HG03060 (cell line): Measurements from ENCODE around the gene PCDHGA12.
"Not testable (repeated sequence)": the region's sequence is repeated elsewhere in the genome, so short reads cannot be mapped to it uniquely, and the experiment has no call there.

Source experiments
- ATAC-seq: cut with Tn5 transposase; IDR thresholded peaks from one replicate; pipeline ENCODE4 v1.9.1; 2021; ENCODE audit warnings: low read depth, moderate number of reproducible peaks; ENCODE audit not compliant: unreplicated experiment

Gene PCDHGA12

DNA sequence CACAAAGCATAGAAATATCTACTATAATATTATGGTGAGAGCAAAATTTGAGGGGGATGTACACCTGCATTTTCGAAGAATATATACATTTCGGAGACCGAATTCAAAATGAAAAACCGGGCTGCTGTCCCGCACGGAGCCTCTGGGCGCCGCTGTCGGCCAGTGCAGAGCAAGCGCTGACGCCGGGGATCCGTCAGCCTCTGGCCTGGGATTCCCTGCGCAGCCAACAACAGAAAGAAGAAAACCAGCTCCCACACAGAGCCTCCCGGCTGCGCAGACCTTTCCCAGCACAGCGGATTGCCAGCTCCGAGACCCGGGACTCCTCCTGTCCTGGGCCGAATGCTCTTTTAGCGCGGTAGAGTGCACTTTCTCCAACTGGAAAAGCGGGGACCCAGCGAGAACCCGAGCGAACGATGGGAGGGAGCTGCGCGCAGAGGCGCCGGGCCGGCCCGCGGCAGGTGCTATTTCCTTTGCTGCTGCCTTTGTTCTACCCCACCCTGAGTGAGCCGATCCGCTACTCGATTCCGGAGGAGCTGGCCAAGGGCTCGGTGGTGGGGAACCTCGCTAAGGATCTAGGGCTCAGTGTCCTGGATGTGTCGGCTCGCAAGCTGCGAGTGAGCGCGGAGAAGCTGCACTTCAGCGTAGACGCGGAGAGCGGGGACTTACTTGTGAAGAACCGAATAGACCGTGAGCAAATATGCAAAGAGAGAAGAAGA, 22.4 kb upstream of the PCDHGA12 start, which contains the start of gene PCDHGB6:
PCDHGB6 (plus strand) TSS at position 232 of the 716 bp plus-strand sequence; CDS start at position 414, 182 bp downstream.
- ATAC-seq, result not testable (repeated sequence)

- ATAC-seq, result no peak
These were observed 20.6 kb upstream of the PCDHGA12 start for GRCh38 chr5:141409598-141410306.

DNA sequence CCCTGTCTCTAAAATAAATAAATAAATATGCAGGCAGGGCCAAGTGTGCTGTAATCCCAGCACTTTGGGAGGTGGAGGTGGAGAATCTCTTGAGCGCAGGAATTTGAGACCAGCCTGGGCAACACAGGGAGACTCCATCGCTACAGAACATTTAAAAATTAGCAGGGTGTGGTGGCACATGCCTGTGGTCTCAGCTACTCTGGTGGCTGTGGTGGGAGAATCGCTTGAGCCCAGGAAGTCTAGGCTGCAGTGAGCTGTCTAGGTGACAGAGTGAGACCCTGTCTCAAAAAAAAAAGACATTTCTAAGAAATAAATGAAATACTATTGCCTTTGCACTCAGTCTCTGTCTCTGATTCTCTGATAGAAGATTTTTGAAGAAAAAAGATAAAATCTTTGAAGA, 18.7 kb upstream of the PCDHGA12 start:
- ATAC-seq, result no peak

DNA sequence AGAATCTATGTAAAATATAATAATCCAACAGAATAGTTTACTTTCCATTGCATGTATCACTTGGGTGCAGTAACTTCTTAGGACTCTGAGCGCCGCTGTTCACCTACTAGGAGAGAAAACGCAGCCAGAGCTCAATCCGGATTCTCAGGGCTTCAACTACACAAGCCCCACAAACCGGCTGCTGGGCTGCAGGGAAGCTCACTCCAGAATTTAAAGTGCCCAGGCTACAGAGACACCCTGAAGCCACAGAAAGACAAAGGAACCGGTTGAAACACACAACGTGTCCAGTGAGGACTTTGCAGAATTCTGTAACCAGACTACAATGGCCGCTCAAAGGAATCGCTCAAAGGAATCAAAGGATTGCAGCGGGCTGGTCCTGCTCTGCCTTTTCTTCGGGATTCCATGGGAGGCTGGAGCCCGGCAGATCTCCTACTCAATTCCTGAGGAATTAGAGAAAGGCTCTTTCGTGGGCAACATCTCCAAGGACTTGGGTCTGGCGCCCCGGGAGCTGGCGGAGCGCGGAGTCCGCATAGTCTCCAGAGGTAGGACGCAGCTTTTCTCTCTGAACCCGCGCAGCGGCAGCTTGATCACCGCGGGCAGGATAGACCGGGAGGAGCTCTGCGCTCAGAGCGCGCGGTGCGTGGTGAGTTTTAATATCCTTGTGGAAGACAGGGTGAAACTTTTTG, 17.3 kb upstream of the PCDHGA12 start, which contains the start of gene PCDHGA10:
PCDHGA10 (plus strand) TSS at position 134 of the 686 bp plus-strand sequence; CDS start at position 323, 189 bp downstream.
- peak; percentile 85 for ATAC-seq

- ATAC-seq, result no peak
These were observed 16.7 kb upstream of the PCDHGA12 start for GRCh38 chr5:141413540-141414069.

- not testable (repeated sequence) for ATAC-seq
These were observed 15.6 kb upstream of the PCDHGA12 start for GRCh38 chr5:141414548-141415274.

GRCh38 chr5:141415275-141415618, 15.1 kb upstream of the PCDHGA12 start:
- ATAC-seq, result not testable (repeated sequence)

DNA sequence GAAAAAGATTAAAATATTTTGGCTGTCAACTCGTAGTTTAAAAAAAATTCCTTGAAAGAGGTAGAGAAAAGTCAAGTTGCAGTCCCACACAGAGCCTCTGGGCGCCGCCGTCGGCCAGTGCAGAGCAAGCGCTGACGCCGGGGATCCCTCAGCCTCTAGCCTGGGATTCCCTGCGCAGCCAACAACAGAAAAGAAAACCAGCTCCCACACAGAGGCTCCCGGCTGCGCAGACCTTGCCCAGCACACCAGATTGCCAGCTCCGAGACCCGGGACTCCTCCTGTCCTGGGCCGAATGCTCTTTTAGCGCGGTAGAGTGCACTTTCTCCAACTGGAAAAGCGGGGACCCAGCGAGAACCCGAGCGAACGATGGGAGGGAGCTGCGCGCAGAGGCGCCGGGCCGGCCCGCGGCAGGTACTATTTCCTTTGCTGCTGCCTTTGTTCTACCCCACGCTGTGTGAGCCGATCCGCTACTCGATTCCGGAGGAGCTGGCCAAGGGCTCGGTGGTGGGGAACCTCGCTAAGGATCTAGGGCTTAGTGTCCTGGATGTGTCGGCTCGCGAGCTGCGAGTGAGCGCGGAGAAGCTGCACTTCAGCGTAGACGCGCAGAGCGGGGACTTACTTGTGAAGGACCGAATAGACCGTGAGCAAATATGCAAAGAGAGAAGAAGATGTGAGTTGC, 12.7 kb upstream of the PCDHGA12 start, which contains the start of gene PCDHGB7:
PCDHGB7 (plus strand) TSS at position 184 of the 679 bp plus-strand sequence; CDS start at position 367, 183 bp downstream.
- not testable (repeated sequence) for ATAC-seq

GRCh38 chr5:141419074-141419880, 11.0 kb upstream of the PCDHGA12 start:
- ATAC-seq, result no peak

DNA sequence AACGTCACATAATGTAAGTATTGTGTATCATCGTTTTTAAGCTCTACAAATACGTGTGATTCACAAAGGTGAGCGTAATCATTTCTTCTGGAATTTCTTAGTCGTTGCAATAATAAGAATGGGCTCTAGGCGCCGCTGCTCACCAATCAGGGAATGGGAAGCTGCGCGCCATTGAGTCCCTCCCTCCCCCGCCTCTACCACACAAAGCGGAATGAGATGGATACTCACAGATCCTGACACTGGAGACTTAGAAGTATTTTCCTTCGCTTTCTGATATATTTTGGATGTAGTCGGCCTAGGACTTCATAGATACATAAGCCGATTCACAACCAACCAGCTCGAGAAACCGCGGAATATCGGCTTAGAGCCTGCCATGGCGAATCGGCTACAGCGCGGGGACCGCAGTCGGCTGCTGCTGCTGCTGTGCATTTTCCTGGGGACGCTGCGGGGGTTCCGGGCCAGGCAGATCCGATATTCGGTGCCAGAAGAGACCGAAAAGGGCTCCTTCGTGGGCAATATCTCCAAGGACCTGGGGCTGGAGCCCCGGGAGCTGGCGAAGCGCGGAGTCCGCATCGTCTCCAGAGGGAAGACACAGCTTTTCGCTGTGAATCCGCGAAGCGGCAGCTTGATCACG, 9.3 kb upstream of the PCDHGA12 start, which contains the start of gene PCDHGA11:
PCDHGA11 (plus strand) TSS at position 197 of the 634 bp plus-strand sequence; CDS start at position 374, 177 bp downstream.
- peak; percentile 45 for ATAC-seq

DNA sequence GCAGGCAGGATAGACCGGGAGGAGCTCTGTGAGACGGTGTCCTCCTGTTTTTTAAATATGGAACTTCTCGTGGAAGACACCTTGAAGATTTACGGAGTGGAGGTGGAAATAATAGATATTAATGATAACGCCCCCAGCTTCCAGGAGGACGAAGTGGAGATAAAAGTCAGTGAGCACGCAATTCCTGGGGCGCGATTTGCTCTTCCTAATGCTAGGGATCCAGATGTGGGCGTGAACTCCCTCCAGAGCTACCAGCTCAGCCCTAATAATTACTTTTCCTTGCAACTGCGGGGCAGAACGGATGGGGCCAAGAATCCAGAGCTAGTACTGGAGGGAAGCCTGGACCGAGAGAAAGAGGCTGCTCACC, 8.8 kb upstream of the PCDHGA12 start:
- no peak for ATAC-seq

DNA sequence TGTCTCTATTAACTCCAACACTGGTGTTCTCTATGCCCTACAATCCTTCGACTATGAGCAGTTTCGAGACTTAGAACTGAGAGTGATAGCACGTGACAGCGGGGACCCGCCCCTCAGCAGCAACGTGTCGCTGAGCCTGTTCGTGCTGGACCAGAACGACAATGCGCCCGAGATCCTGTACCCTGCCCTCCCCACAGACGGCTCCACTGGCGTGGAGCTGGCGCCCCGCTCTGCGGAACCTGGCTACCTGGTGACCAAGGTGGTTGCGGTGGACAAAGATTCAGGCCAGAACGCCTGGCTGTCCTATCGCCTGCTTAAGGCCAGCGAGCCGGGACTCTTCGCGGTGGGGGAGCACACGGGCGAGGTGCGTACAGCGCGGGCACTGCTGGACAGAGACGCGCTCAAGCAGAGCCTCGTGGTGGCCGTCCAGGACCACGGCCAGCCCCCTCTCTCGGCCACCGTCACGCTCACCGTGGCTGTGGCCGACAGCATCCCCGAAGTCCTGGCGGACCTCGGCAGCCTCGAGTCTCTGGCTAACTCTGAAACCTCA, 7.5 kb upstream of the PCDHGA12 start:
- ATAC-seq, result no peak

- ATAC-seq, result no peak
These were observed 2.4 kb upstream of the PCDHGA12 start for GRCh38 chr5:141427783-141428426.

DNA sequence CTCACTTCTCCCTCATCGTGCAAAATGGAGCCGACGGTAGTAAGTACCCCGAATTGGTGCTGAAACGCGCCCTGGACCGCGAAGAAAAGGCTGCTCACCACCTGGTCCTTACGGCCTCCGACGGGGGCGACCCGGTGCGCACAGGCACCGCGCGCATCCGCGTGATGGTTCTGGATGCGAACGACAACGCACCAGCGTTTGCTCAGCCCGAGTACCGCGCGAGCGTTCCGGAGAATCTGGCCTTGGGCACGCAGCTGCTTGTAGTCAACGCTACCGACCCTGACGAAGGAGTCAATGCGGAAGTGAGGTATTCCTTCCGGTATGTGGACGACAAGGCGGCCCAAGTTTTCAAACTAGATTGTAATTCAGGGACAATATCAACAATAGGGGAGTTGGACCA, 979 bp downstream of the PCDHGA12 start:
- no peak for ATAC-seq

DNA sequence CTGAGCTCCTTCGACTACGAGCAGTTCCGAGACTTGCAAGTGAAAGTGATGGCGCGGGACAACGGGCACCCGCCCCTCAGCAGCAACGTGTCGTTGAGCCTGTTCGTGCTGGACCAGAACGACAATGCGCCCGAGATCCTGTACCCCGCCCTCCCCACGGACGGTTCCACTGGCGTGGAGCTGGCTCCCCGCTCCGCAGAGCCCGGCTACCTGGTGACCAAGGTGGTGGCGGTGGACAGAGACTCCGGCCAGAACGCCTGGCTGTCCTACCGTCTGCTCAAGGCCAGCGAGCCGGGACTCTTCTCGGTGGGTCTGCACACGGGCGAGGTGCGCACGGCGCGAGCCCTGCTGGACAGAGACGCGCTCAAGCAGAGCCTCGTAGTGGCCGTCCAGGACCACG, 2.0 kb downstream of the PCDHGA12 start:
- ATAC-seq, result not testable (repeated sequence)

DNA sequence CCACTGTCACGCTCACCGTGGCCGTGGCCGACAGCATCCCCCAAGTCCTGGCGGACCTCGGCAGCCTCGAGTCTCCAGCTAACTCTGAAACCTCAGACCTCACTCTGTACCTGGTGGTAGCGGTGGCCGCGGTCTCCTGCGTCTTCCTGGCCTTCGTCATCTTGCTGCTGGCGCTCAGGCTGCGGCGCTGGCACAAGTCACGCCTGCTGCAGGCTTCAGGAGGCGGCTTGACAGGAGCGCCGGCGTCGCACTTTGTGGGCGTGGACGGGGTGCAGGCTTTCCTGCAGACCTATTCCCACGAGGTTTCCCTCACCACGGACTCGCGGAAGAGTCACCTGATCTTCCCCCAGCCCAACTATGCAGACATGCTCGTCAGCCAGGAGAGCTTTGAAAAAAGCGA, 2.4 kb downstream of the PCDHGA12 start:
- not testable (repeated sequence) for ATAC-seq

GRCh38 chr5:141434006-141434405, 3.7 kb downstream of the PCDHGA12 start:
- no peak for ATAC-seq
